ENCODE results near the gene STIP1. TPM values are rescaled to one million over a fixed set of nuclear protein-coding genes. Genes with fewer than 3 reads are reported as not detected.

The STIP1 gene
- total and polyA plus RNA-seq, 9 of the 15 experiments (the other 6 are each of a cell fraction or from before 2014, with no cell fraction given), result 58.1 to 465 (median 346) TPM

DNA sequence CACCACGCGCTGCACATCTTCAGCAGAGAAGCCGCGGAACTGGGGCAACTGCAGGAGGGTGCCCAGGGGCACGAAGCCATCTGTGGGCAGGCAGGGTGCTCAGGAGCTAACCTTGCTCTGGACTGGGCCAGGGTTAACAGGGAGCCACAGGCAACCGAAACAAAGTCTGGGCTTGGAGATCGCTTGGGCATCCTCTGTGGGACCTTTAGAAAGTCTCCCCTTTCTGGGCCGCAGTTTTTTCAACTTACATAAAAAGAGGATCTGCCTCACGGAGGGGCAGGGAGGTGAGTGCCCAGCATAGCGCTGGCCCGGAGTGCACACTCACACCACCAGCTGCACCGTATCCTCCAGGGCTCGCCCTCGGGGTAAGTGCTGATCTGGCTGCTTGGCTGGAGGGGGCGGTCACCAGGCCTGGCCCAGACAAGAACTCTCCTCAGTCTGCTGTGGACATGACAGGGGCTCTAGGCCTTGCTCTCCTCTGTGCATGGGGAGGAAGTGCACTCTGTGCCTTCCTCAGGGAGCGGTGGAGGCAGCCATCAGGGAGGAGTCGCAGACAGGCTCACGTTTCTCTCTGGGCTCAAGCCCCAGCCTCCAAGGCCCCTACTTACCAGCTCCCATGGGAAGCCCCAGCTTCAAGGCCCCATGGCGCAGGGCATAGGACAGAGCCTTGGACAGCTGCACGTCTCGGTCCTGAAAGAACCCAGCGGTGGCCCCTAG, 39.1 kb downstream of the STIP1 start (continued):
- TF ChIP-seq, protein P1, sequence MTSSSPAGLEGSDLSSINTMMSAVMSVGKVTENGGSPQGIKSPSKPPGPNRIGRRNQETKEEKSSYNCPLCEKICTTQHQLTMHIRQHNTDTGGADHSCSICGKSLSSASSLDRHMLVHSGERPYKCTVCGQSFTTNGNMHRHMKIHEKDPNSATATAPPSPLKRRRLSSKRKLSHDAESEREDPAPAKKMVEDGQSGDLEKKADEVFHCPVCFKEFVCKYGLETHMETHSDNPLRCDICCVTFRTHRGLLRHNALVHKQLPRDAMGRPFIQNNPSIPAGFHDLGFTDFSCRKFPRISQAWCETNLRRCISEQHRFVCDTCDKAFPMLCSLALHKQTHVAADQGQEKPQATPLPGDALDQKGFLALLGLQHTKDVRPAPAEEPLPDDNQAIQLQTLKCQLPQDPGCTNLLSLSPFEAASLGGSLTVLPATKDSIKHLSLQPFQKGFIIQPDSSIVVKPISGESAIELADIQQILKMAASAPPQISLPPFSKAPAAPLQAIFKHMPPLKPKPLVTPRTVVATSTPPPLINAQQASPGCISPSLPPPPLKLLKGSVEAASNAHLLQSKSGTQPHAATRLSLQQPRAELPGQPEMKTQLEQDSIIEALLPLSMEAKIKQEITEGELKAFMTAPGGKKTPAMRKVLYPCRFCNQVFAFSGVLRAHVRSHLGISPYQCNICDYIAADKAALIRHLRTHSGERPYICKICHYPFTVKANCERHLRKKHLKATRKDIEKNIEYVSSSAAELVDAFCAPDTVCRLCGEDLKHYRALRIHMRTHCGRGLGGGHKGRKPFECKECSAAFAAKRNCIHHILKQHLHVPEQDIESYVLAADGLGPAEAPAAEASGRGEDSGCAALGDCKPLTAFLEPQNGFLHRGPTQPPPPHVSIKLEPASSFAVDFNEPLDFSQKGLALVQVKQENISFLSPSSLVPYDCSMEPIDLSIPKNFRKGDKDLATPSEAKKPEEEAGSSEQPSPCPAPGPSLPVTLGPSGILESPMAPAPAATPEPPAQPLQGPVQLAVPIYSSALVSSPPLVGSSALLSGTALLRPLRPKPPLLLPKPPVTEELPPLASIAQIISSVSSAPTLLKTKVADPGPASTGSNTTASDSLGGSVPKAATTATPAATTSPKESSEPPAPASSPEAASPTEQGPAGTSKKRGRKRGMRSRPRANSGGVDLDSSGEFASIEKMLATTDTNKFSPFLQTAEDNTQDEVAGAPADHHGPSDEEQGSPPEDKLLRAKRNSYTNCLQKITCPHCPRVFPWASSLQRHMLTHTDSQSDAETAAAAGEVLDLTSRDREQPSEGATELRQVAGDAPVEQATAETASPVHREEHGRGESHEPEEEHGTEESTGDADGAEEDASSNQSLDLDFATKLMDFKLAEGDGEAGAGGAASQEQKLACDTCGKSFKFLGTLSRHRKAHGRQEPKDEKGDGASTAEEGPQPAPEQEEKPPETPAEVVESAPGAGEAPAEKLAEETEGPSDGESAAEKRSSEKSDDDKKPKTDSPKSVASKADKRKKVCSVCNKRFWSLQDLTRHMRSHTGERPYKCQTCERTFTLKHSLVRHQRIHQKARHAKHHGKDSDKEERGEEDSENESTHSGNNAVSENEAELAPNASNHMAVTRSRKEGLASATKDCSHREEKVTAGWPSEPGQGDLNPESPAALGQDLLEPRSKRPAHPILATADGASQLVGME (CRISPR knock-in tag; IDR thresholded peaks at IDR 0.05), result no peak
- TF ChIP-seq HNRNPLL (IDR thresholded peaks at IDR 0.05; ENCODE audit: low read depth, low read length, poor library complexity, severe bottlenecking), result peak; percentile 9
- TF ChIP-seq, protein P2, sequence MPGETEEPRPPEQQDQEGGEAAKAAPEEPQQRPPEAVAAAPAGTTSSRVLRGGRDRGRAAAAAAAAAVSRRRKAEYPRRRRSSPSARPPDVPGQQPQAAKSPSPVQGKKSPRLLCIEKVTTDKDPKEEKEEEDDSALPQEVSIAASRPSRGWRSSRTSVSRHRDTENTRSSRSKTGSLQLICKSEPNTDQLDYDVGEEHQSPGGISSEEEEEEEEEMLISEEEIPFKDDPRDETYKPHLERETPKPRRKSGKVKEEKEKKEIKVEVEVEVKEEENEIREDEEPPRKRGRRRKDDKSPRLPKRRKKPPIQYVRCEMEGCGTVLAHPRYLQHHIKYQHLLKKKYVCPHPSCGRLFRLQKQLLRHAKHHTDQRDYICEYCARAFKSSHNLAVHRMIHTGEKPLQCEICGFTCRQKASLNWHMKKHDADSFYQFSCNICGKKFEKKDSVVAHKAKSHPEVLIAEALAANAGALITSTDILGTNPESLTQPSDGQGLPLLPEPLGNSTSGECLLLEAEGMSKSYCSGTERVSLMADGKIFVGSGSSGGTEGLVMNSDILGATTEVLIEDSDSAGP (CRISPR knock-in tag; IDR thresholded peaks at IDR 0.05), result no peak
- TF ChIP-seq RBM22 (IDR thresholded peaks at IDR 0.05; ENCODE audit: low read depth, low read length, poor library complexity, severe bottlenecking), result peak; percentile 53
- 0 out of 4 replicates have a peak, but pooled peaks of 1 of the 2 experiments have one; percentile 15 for TF ChIP-seq MAZ (CRISPR knock-in tag; conservative IDR thresholded peaks at IDR 0.05 in 1 of 2, IDR thresholded peaks at IDR 0.05 in 1 of 2)
- 0 out of 2 replicates have a peak, but pooled peaks have one; percentile 8 for TF ChIP-seq CBFB (CRISPR knock-in tag; IDR thresholded peaks at IDR 0.05)
